ENCODE results near the gene SKAP2.

SKAP2 gene

DNA sequence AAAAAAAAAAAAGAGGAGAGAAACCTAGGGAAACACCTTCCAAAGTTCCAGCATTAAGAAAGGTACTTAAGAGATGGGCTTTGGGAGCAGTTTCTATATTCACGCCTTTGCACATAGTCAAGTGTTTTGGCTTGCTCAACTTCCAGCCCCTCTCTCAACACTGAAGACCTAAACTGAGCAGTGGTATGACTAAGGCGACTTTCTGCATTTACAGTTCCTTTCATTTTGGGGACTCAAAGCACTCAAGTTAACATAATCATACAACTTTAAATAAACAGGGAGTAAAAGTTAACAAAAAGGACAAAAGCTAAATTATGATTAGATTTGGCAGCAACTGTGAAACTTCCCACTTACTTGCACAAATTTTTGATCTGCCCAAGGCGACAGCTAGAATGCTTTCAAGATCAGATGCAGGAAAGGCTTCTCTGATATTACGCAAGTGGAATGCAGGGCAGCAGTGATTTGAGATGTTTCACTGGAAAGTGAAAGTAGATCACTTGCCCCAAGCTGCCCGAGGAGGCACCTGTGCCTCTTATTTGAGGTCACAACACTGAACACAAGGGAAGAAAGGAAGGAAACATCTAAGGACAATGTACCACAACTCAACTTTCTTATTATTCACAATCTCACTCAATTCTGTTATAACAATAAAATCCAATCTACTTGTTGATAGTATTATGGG lies 199.5 kb downstream of the SKAP2 start:
- DNase-seq (ENCODE audit: low read depth in 2 of 2), result no peak

DNA sequence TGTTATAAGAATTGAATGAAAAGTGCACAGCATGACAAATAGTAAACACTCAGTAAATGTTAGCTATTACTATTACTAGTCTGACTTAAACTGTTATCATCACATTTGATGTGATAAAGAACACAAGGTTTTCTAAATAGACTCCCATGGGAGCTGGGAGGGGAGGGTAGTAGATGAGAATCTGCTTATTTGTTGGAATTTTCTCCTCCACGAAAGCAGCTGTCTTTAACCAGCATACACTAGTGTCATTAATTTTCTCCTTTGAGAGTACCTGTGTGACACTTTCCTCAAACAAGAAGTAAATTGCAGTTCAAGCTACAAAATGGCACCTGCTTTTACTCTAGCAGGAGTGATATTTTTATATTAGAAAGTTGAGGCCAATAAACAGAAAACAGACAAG lies 200.1 kb downstream of the SKAP2 start:
- DNase-seq (ENCODE audit: low read depth in 2 of 2), result no peak

DNA sequence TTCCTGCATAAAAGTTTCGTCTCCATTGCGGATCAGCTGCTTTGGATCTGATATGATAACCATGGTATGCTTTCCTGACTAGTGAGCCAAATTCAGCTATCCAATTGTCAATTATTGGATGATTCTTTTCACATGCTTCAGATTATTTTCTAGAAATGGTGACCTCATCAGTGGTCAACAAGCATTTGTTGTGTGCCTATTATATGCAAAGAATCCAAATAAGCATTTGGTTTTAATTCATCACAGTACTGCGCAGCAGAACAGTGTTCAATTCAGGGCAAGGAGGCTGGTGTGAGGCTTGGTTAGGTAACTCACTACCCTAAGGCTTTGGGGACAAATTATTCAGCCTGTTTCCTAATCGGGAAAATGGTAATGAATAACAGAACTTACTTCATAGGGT lies 200.5 kb downstream of the SKAP2 start:
- DNase-seq (ENCODE audit: low read depth in 2 of 2), result no peak

DNA sequence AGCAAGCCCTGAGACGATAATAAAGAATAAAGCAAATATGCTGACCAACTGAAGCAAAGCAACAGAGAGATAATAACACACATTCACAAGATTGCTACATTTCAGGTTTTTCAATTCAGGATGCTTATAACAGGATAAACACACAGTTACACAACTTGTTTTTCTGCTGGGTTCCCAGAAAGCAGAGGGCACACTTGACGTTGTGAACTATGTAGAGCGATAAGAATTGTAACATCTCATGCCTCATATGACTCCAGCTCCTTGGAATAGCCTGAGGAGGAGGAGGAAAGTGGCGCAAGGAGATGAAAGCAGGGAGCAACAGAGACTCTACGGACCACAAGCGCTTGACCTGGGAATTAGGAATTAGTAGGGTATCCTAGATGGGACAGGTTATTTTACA lies 201.7 kb downstream of the SKAP2 start:
- DNase-seq (ENCODE audit: low read depth in 2 of 2), result no peak

DNA sequence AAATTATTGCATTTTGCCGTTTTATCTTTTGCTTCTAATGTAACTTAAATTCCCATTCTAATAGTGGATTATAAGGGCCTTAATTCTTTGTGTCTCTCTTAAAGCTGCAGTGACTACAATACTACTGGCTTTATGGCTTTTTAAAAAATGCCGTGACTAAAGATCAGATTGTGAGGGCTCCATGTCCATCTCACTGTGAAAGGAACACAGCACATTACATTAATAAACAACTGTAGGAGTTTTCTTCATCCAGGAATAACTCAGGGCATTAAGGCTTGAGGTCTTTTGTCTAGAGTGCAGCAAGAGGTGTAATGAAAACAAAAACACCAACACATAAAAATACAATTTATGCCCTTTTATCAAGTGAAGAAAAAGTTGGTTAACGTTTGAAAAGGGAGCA lies 205.3 kb downstream of the SKAP2 start:
- no peak for DNase-seq (ENCODE audit: low read depth in 2 of 2)

DNA sequence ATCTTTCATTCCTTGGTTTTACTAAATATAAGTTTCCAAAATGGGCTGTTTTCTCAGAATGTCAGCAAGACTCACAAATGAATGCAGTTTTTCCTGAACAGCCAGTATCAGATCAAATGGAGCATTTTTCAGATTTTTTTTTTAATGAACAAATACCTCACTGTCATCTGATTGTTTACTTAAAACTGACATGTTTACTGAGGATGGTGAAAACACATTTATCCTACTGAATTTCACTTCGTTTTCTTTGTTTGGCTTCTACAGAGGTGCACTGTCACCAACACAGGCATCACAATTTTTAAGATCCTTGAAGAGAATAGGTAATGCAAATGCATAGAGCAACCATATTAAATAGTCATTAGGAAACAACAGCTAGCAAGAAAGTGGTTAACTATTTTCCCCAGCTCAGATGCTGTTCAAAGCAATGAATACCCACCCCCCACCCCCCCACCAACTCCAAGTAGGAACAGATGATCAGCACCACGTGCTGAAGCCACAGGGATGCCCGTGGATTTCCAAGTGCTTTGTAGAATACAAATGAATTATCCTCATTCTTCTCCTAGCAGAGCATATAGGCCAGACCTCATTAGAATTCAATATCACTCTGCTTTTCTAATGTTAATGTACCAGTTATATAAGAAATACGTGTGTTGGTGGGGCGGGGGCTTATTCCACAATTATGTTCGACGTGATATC lies 205.9 kb downstream of the SKAP2 start:
- DNase-seq (ENCODE audit: low read depth in 2 of 2), result no peak

DNA sequence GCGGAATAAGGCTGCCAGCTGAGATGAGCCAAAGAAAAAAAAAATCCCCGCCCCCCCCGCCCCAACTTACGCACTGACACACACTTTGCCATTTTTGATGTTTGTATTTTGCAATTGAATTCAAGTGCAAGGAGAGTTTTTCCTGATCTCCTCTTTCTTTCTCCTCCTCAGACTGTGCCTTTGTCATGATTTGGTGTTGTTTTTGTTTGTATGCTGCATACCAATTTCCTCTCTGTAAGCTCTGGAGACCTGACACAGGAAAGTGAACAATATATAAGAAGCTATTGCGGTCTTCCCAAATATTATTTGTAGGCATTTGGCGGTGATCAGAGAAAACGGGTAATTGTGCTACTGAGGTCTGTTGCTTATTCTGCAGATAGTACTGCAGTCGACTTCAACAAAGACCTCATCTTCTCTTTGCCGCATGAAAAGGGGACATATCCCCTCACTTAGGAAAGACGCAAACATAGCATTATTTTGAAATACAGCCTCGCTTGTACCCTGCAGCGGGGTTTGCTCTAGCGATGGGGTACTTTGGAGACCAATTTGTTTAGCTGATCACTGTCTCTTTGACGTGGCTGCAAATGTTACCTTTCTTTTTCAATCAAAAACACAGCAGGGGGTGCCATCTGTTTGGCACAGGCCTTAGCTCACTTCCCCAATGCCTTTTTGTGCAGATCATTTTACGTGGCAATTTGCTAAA lies 206.6 kb downstream of the SKAP2 start:
- DNase-seq (ENCODE audit: low read depth in 2 of 2), result no peak

DNA sequence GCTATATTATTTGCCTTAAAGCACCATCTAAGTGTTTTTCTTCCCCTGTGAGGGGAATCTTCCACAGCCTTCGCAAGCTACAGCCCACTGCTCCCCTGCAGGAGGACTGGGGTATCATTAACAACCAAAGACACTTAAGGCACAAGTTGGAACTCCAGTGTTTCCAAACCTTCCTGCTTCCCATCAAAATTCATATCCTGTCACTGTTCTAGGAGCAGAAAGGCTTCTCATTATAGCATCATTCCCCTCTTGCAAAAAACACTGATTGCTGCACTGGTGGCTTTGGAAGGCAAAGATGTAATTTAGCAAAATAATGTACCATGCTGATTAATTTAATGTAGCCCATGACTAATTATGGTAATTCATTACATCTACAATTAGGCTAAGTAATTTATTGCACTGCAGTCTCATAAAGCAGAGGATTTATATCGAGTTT lies 207.2 kb downstream of the SKAP2 start:
- no peak for DNase-seq (ENCODE audit: low read depth in 2 of 2)

DNA sequence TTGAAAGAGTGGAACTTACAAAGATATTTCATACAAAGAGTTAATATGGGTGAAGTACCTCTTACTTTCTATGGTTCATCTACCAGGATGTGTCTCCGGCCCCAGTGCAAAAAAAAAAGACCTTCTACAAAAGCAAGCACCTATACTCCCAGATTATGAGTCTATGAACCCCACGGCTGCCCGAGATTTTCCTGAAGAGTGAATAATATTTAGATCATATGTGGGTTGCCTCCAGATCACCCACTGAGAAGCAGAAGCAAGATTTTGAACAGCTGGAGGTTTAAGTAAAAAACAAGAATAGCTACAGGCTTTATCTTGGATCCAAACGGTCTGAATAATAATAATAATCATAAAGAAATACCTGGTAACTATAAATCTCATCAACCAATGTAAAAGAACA lies 207.7 kb downstream of the SKAP2 start:
- no peak for DNase-seq (ENCODE audit: low read depth in 2 of 2)

DNA sequence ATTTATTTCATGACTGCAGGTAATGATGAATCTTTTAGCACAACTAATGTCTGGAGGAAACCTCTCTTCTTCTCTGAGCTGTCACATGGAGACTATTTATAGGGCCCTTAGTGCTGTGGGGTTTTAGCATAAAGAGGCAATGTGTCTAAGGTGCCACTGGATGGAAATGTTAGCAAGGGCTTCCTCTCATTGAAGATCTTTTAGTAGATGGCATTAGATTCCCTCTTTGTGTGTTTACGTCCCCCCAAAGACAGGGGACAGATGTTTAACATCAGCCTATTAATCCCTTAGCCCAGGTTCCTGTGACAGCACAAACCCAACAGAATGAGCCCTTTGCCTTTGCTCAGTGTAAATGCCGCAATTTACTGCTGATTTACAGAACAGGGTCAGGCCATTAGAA lies 208.6 kb downstream of the SKAP2 start:
- DNase-seq (ENCODE audit: low read depth in 2 of 2), result no peak

DNA sequence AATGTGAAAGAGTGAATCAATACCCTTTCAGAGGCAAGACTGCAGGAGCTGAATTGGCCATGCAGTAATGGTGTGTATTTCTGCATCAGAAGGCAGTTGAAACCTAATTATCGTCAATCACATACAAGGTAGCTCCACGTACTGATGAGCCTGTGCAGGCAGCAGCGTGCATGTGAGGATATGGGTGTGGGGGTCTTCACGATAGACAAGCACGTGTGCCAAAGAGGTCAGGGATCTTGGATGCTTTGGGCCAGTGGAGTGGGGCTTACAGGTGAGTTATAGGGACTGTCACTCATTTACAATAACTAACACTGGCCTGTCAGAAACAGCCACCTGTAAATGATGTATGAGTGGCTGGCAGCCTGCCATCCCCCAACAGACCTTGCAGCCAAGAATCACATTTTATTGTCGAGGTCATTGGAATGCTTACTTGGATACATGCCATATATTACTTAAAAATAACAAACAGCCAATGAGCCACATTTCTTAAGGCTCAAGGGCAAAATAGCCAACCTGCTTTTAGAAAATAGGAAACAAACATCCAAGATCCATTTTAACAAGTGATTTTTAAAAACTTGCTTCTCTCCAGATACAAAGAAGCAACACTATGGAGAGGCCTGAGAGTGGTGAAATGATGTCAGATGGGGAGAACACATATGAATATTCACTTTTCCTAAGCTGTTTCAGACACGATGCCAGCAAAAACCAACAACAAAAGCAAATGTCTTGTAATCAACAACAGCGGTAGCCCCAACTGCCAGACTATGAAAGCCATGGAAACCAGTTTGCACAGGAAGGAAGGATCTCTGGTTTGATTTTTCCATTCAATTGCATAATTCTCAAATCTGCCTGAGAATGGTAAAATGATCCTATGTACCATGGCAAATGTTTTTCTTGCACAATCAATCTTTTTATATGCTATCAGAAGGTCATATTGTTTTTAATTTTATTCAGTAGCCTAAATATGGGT lies 210.7 kb downstream of the SKAP2 start:
- DNase-seq (ENCODE audit: low read depth in 2 of 2), result no peak

DNA sequence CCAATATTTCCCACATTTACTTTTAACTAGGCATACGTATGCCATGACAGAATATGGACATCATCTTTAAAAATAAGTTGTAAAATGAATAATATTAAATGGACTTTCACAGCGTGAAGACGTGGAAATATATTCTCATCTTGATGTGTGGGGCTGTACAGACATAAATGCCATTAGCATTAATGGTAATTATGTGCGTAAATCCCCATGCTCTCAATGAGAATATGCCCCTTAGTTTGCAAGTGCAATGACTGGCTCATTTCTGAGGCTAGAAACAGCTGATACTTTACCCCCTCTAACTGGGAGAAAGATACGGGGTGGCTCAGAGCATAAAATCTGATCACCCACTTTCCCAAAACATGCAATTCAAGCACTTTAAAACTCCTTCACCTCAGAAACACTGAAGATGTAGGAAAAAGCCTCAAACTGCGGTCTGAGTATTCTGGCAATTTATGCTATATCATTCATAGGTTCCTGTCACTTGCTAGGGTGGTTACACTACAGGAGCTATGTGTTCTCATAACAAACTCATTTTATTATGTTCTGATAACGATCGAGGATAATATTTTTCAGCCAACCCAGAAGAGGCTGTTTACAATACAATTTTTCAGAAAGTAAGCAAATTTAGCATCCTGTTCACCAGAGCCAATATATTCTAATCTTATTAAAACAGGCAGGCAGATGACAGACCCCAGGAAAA lies 211.8 kb downstream of the SKAP2 start:
- DNase-seq (ENCODE audit: low read depth in 2 of 2), result no peak

DNA sequence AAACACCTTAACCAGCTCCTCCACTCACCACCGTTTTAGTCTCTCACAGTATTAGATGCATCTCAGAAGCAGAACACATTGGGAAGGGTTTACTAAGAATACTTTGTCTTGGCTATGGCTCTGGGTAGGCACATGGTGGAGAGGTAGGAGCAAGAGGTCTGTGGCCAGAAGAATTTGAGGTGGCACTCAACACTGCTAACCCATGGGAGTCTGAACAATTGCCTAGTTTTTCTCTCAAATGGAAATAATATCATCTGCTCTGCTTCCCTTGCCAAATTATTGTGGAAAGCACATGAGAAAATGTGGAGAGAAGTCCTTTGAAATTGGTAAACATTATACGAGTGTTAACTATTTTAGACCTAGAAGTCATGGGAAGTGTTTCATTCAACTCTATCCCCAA lies 214.3 kb downstream of the SKAP2 start:
- DNase-seq (ENCODE audit: low read depth in 2 of 2), result no peak

DNA sequence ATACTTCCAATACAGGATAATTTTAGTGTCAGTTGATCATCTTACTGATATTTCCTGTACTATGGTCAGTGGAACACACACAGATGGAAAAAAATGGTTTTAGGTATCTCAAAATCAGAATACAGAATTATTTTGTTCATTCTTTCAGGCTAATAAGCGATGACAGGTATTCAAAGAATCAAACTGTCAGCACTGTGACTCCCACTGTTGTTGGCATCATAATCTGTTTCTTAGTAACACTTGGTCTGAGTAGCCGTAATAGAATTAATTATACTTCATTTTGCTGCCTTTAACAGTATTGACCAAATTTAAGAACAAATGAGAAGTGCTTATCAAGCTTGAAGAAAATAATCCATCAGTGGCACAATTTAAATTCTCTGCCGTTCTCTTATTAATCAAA lies 215.0 kb downstream of the SKAP2 start:
- DNase-seq (ENCODE audit: low read depth in 2 of 2), result no peak

DNA sequence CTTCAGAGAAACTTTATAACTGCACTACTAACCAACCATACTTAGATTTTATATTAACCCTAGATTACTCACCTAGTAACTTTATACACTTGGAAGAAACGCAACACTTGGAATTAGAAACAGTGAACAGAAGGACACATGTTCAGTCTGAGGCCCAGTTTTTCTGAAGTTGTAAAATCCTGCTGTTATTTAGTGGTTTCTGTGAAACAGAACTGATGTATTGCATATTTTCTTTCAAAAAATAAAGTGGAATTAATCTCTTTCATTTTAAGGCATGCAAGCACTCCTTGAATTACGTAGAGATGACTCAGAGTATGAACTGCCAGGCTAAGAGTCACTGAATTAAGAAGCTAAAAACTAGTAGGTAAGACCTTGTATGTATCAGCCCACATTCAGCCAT lies 215.8 kb downstream of the SKAP2 start:
- DNase-seq (ENCODE audit: low read depth in 2 of 2), result no peak

DNA sequence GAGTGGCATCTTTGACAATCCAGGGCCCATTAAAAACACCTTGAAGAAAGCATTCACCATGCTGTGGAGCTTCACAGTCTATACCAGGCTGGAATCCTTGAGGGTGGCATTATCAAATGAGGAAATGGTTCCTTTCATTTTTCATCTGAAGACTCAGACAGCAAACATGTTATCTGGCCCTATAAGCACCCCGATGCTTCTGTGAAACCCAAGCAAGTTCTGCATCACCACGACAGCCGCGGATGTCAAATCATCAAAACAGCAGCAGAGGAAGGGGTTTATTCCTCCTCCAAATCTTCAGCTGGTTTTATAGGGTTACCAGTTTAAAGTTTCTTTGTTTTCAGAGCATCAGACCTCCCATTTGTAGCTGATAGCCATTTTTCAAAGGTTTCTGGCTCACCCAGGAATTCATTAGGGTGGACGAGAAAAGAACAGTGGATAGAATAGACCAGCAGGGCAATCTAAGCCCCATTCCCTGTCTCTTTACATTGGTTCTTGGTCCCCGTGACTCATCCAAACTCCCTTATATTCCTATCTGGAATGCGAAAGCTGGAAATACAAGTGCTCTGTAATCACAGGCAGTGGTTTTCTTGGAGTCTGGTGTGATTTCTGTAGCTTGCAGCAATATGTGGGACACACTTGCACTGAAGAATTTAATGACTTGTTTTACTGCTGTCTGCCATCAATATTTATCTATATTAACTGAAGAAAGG lies 217.9 kb downstream of the SKAP2 start:
- no peak for DNase-seq (ENCODE audit: low read depth in 2 of 2)

DNA sequence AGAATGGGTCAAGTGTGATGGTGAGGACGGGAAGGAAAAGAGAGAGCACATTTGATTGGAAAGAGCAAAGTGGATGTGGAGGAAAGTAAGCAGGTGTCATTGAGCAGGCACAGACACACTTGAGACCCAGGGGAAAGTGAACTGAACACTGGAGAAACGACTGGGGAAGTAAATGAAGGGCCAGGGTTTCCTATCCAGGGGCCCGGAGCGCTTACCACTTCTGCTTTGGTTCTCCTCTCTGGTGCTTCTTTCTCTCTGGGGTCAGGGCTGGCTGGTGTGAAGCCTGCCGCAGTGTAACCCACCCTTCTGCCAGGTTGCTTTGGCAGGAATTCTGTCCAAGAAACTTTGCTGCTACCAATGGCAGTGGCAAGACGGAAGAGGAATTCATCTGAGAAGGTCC lies 219.3 kb downstream of the SKAP2 start:
- no peak for DNase-seq (ENCODE audit: low read depth in 2 of 2)

DNA sequence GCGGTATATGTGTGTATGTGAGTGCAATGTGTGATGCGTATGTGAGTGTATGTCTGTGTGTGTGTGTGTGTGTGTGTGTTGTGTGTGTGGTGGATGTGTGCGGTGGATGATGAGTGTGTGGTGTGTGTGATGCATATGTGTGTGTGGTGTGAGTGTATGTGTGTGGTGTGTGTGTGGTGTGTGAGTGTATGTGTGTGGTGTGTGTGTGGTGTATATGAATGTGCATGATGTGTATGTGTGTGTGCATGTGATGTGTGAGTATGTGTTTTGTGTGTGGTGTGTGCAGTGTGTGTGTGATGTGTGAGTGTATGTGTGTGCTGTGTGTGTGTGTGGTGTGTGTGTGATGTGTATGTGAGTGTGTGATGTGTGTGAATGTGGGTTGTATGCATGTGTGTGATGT lies 222.0 kb downstream of the SKAP2 start:
- DNase-seq (ENCODE audit: low read depth in 2 of 2), result no peak

DNA sequence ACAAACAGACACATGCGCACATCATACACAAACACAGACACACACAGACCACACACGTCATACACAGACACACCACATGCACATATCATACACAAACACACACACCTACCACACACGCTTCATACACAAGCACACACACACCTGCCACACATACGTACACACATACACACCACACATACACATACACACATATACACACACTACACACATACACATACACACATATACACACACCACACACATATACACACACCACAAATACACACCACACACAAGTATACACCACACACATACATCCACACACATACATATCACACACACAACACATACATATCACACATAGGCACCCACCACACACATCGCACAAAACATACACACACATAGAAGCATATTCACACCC lies 224.7 kb downstream of the SKAP2 start:
- no peak for DNase-seq (ENCODE audit: low read depth in 2 of 2)

DNA sequence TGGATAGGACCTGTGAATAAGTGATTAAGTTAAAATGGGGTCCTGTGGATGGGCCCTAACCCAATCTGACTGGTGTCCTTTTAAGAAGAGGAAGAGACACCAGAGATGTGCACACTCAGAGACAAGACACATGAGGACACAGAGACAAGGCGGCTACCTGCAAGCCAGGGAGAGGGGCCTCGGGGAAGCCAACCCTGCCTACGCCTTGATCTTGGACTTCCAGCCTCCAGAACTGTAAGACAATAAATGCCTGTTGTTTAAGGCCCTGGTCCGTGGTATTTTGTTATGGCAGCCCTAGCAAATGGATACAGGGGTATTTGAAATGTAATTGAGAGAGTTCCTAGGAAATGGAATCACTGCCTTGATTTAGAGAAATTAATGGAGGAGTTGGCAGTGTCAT lies 225.3 kb downstream of the SKAP2 start:
- no peak for DNase-seq (ENCODE audit: low read depth in 2 of 2)

DNA sequence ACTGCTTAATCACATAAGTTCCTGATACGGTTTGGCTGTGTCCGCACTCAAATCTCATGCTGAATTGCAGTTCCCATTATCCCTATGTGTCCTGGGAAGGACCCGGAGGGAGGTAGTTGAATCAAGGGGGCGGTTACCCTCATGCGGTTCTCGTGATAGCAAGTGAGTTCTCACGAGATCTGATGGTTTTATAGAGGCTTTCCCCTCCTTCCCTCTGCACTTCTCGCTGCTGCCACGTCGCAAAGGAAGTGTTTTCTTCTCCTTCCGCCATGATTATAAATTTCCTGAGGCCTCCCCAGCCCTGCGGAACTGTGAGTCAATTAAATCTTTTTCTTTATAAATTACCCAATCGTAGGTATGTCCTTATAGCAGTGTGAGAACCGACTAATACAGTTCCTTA lies 226.2 kb downstream of the SKAP2 start:
- no peak for DNase-seq (ENCODE audit: low read depth in 2 of 2)
